Body of pancreas (tissue), 4 donors: Measurements from ENCODE around the gene SCN8A. TPM values are rescaled to one million over a fixed set of nuclear protein-coding genes. Genes with fewer than 3 reads are reported as not detected.

Source experiments
- ATAC-seq: fragments of 150-250 bp; one replicate; pipeline ENCODE4 v1.9.1; 2016
- DNase-seq, 4 donors: peaks; one replicate each; pipeline ENCODE4 v3.0.0-alpha.2; 2019
- H3K27ac ChIP-seq, 4 donors: fragments of 200-600 bp; sonication (generic); 1 replicate in 3 of 4; 2 replicates in 1 of 4; pipeline versions ENCODE4 v1.5.1 to v1.6.1; 2016 to 2019; ENCODE audit warnings: mild to moderate bottlenecking in 1 of 4, mixed read lengths in 1 of 4, moderate library complexity in 1 of 4
- H3K27me3 ChIP-seq, 2 donors: fragments of 200-600 bp; sonication (generic); one replicate each; pipeline ENCODE4 v1.6.0; 2016; ENCODE audit warnings: mild to moderate bottlenecking in 1 of 2
- H3K36me3 ChIP-seq, 2 donors: fragments of 200-600 bp; sonication (generic); replicated peaks in 1 of 2; 2 replicates each; pipeline ENCODE4 v1.5.1; 2016; ENCODE audit warnings: low read depth in 2 of 2; ENCODE audit not compliant: insufficient read depth in 1 of 2
- H3K4me1 ChIP-seq: fragments of 200-600 bp; sonication (generic); one replicate; pipeline ENCODE4 v1.6.0; 2016
- H3K4me3 ChIP-seq, 2 donors: fragments of 200-600 bp; sonication (generic); 1 replicate in 1 of 2; 2 replicates in 1 of 2; pipeline ENCODE4 v1.5.1; 2016 to 2019
- H3K9me3 ChIP-seq, 3 donors: fragments of 200-600 bp; sonication (generic); 1 replicate in 2 of 3; 2 replicates in 1 of 3; pipeline ENCODE4 v1.5.1; 2016
- CTCF ChIP-seq, 7 experiments: fragments of 450-650 bp in 4 of 7; fragments of 200-600 bp in 3 of 7; sonication (generic) in 3 of 7; IDR thresholded peaks; one replicate each; pipeline ENCODE4 v1.5.1; 2016 to 2019; ENCODE audit warnings: antibody characterized with exemption in 7 of 7
- POLR2A ChIP-seq, 3 donors: fragments of 450-650 bp; IDR thresholded peaks; one replicate each; pipeline ENCODE4 v1.6.1; 2016; ENCODE audit warnings: antibody characterized with exemption in 3 of 3, mild to moderate bottlenecking in 2 of 3
- WGBS, 2 donors: methylation state at CpG; one replicate each; pipeline ENCODE4 v1.1.5; 2017; 5-methylcytosine and 5-hydroxymethylcytosine counted together
- intact Hi-C: fragments of 100-400 bp; cut with DNase I; formaldehyde crosslinking; loops from one replicate; pipeline ENCODE4 v1.15.1; 2023
- total RNA-seq, 2 donors: library from RNA; depleted of rRNA; stranded (reverse); fragments of >200 nt; gene quantifications; one replicate each; pipeline ENCODE4 v1.1.0, GENCODE V29; 2016

The SCN8A gene
- total RNA-seq, 2 donors from 2014 or later, result 4.9 to 11.2 TPM

DNA sequence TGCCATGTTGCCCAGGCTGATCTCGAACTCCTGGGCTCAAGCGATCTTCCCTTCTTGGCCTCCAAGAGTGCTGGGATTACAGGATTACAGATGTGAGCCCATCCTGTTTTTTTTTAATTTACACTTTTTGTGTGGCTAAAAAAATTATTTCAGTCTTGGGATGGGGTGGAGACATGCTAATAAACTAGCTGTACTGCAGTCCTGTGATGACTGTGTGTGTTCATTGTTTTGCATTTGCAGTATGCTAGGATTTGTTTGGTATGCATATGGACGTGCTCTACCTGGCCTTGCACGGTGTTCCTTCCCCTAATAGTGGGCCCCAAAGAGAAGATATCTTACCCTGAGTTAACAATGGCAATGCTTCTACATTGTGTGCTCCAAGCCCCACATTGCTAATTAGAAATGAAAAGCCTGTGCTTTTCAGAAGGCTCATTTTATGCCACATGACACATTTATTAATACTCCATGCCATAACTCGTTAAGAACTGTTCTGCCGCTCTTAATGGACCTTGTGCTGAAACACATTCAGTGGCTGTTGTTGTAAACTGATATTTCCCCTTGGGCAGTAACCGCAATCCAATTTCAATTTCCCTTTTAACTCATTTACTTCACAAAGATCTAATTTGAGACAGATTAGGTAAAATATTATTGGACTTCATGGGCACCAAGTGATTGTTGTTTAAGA, 86.4 kb downstream of the SCN8A start:
- ATAC-seq, result no peak
- DNase-seq, result no peak
- TF ChIP-seq CTCF (IDR thresholded peaks at IDR 0.05) (no peak), POLR2A (IDR thresholded peaks at IDR 0.05) (no peak)
- Histone ChIP-seq H3K27me3 (no peaks in the 10 kb centered on the region), H3K9me3 (no peaks in the 10 kb centered on the region), H3K27ac (no peak overlapping the region), H3K4me3 (no peak overlapping the region), H3K4me1 (no peaks in the 10 kb centered on the region), H3K36me3 (no peaks in the 10 kb centered on the region)
- WGBS, 2 donors, result 77 to 79% methylated on average over 7 of the region's 7 CpGs
- intact Hi-C loops, result no loop called here

- Histone ChIP-seq H3K9me3 (no peaks in the 10 kb centered on the region), H3K4me1 (peaks cover 4% of the 10 kb centered on the region), H3K27me3 (no peaks in the 10 kb centered on the region), H3K27ac (no peak overlapping the region), H3K4me3 (no peak overlapping the region), H3K36me3 (no peaks in the 10 kb centered on the region)
- ATAC-seq (peak; percentile 97), DNase-seq (peak; percentile 56 to 71 (median 68))
- WGBS, 2 donors, result 37 to 41% methylated on average over 5 of the region's 5 CpGs
- intact Hi-C loops, result no loop called here
- no peak for TF ChIP-seq POLR2A (IDR thresholded peaks at IDR 0.05)
- TF ChIP-seq CTCF (IDR thresholded peaks at IDR 0.05), result peak; percentile 41 to 76 (median 67)
These were observed 87.2 kb downstream of the SCN8A start for GRCh38 chr12:51678086-51678724.

- no peak for DNase-seq
- no peak for ATAC-seq
- H3K36me3 ChIP-seq, result no peaks in the 10 kb centered on the region
- 48 to 49% methylated on average over 2 of the region's 2 CpGs for WGBS, 2 donors
- no peak overlapping the region for H3K4me3 ChIP-seq
- peak overlapping the region; percentile 55 to 71 (median 64) for H3K27ac ChIP-seq
- TF ChIP-seq CTCF (IDR thresholded peaks at IDR 0.05), result no peak
- TF ChIP-seq POLR2A (IDR thresholded peaks at IDR 0.05), result no peak
- no peaks in the 10 kb centered on the region for H3K9me3 ChIP-seq
- no peaks in the 10 kb centered on the region for H3K27me3 ChIP-seq
- H3K4me1 ChIP-seq, result peaks cover 20% of the 10 kb centered on the region
- intact Hi-C loops, result no loop called here
These were observed 91.9 kb downstream of the SCN8A start for GRCh38 chr12:51682981-51683380.

GRCh38 chr12:51683763-51684357, 92.8 kb downstream of the SCN8A start:
- no peak for TF ChIP-seq CTCF (IDR thresholded peaks at IDR 0.05)
- TF ChIP-seq POLR2A (IDR thresholded peaks at IDR 0.05), result no peak
- DNase-seq, result peak; percentile 31 to 62 (median 61)
- intact Hi-C loops, result no loop called here
- H3K9me3 ChIP-seq, result no peaks in the 10 kb centered on the region
- peak; percentile 92 for ATAC-seq
- H3K27ac ChIP-seq, result peak overlapping the region; percentile 55 to 71 (median 64)
- H3K4me3 ChIP-seq, result no peak overlapping the region
- no peaks in the 10 kb centered on the region for H3K27me3 ChIP-seq
- H3K4me1 ChIP-seq, result peaks cover 20% of the 10 kb centered on the region
- H3K36me3 ChIP-seq, result no peaks in the 10 kb centered on the region
- WGBS, 2 donors, result 20 to 23% methylated on average over 4 of the region's 4 CpGs
